H9 (cell line): ENCODE data around the gene SIL1. TPM values are rescaled to one million over a fixed set of nuclear protein-coding genes. Genes with fewer than 3 reads are reported as not detected.

ENCODE experiments used
- DNase-seq: peaks from one replicate; pipeline ENCODE4 v3.0.0-alpha.2; 2017
- H2AFZ ChIP-seq: one replicate; pipeline ENCODE4 v1.6.1; 2013; ENCODE audit warnings: mild to moderate bottlenecking, low read length, control low read depth, moderate library complexity
- H2AK5ac ChIP-seq: 2 replicates; pipeline ENCODE4 v1.6.1; 2013; ENCODE audit warnings: low read length, control low read depth, mixed read lengths; ENCODE audit not compliant: insufficient read length
- H2BK120ac ChIP-seq: one replicate; pipeline ENCODE4 v1.6.1; 2013; ENCODE audit warnings: low read depth, mild to moderate bottlenecking, low read length, control low read depth, inconsistent platforms; ENCODE audit not compliant: poor library complexity, severe bottlenecking
- H2BK12ac ChIP-seq: 2 replicates; pipeline ENCODE4 v1.6.1; 2013; ENCODE audit warnings: low read length, control low read depth, mixed read lengths, low read depth; ENCODE audit not compliant: insufficient read length
- H2BK15ac ChIP-seq: 2 replicates; pipeline ENCODE4 v1.6.1; 2013; ENCODE audit warnings: low read depth, low read length, control low read depth
- H2BK20ac ChIP-seq: one replicate; pipeline ENCODE4 v1.6.1; 2013; ENCODE audit warnings: low read depth, mild to moderate bottlenecking, low read length, control low read depth, inconsistent platforms; ENCODE audit not compliant: poor library complexity, severe bottlenecking
- H2BK5ac ChIP-seq: 2 replicates; pipeline ENCODE4 v1.6.1; 2013; ENCODE audit warnings: low read length, control low read depth, mixed read lengths; ENCODE audit not compliant: insufficient read length
- H3K14ac ChIP-seq: 2 replicates; pipeline ENCODE4 v1.6.1; 2013; ENCODE audit warnings: low read length, control low read depth; ENCODE audit not compliant: insufficient read depth
- H3K18ac ChIP-seq: 2 replicates; pipeline ENCODE4 v1.6.1; 2013; ENCODE audit warnings: low read depth, mild to moderate bottlenecking, mixed read lengths, low read length, control low read depth; ENCODE audit not compliant: insufficient read length
- H3K23ac ChIP-seq: 2 replicates; pipeline ENCODE4 v1.6.1; 2013; ENCODE audit warnings: low read length, control low read depth, mixed read lengths, low read depth; ENCODE audit not compliant: insufficient read length
- H3K23me2 ChIP-seq: 2 replicates; pipeline ENCODE4 v1.6.1; 2013; ENCODE audit warnings: low read depth, mild to moderate bottlenecking, mixed read lengths, low read length, control low read depth; ENCODE audit not compliant: insufficient read length, poor library complexity, severe bottlenecking
- H3K27ac ChIP-seq: 2 replicates; pipeline ENCODE4 v1.5.1; 2013; ENCODE audit warnings: low read length, control low read depth, mixed read lengths, low read depth; ENCODE audit not compliant: insufficient read length
- H3K27me3 ChIP-seq: 2 replicates; pipeline ENCODE4 v1.6.1; 2013; ENCODE audit warnings: low read length, control low read depth, inconsistent platforms; ENCODE audit not compliant: insufficient read depth
- H3K4ac ChIP-seq: 2 replicates; pipeline ENCODE4 v1.6.1; 2013; ENCODE audit warnings: low read depth, mild to moderate bottlenecking, control low read depth, inconsistent platforms, low read length, moderate library complexity
- H3K4me1 ChIP-seq: 2 replicates; pipeline ENCODE4 v1.6.1; 2013; ENCODE audit warnings: low read length, control low read depth, inconsistent platforms; ENCODE audit not compliant: insufficient read depth
- H3K4me2 ChIP-seq: 2 replicates; pipeline ENCODE4 v1.6.1; 2013; ENCODE audit warnings: low read length, control low read depth, mixed read lengths; ENCODE audit not compliant: insufficient read length, insufficient read depth
- H3K56ac ChIP-seq: 2 replicates; pipeline ENCODE4 v1.6.1; 2013; ENCODE audit warnings: low read depth, mild to moderate bottlenecking, mixed read lengths, low read length, control low read depth; ENCODE audit not compliant: insufficient read length
- H3K79me1 ChIP-seq: 2 replicates; pipeline ENCODE4 v1.6.1; 2013; ENCODE audit warnings: low read depth, mild to moderate bottlenecking, moderate library complexity, low read length, control low read depth, inconsistent platforms; ENCODE audit not compliant: insufficient read depth, poor library complexity, severe bottlenecking
- H3K79me2 ChIP-seq: 2 replicates; pipeline ENCODE4 v1.6.1; 2013; ENCODE audit warnings: low read length, control low read depth, inconsistent platforms; ENCODE audit not compliant: insufficient read depth
- H3K9ac ChIP-seq: 2 replicates; pipeline ENCODE4 v1.6.1; 2013; ENCODE audit warnings: low read length, control low read depth, mixed read lengths; ENCODE audit not compliant: insufficient read length; ENCODE audit errors: extremely low read depth
- H3K9me3 ChIP-seq: one replicate; pipeline ENCODE4 v1.6.1; 2013; ENCODE audit warnings: low read depth, low read length, inconsistent platforms; ENCODE audit not compliant: control insufficient read depth
- H3T11ph ChIP-seq: one replicate; pipeline ENCODE4 v1.6.1; 2013; ENCODE audit warnings: mild to moderate bottlenecking, low read length, control low read depth, inconsistent platforms
- H4K20me1 ChIP-seq: one replicate; pipeline ENCODE4 v1.6.1; 2013; ENCODE audit not compliant: control insufficient read depth, insufficient read length, insufficient read depth
- H4K5ac ChIP-seq: 2 replicates; pipeline ENCODE4 v1.6.1; 2013; ENCODE audit warnings: low read depth, mild to moderate bottlenecking, mixed read lengths, low read length, control low read depth; ENCODE audit not compliant: insufficient read length
- H4K8ac ChIP-seq: replicated peaks from 2 replicates; pipeline ENCODE4 v1.6.1; 2013; ENCODE audit warnings: low read length, control low read depth, mixed read lengths, low read depth; ENCODE audit not compliant: insufficient read length
- H4K91ac ChIP-seq: 2 replicates; pipeline ENCODE4 v1.6.1; 2013; ENCODE audit warnings: low read depth, mild to moderate bottlenecking, moderate library complexity, mixed read lengths, low read length, control low read depth; ENCODE audit not compliant: insufficient read length
- H3K27ac Mint-ChIP-seq, 3 experiments: 2 replicates in 2 of 3; 3 replicates in 1 of 3; pipeline ENCODE4 v1.8.0; 2020 to 2021; ENCODE audit warnings: mixed read lengths in 3 of 3, mild to moderate bottlenecking in 1 of 3, moderate library complexity in 1 of 3
- H3K27me3 Mint-ChIP-seq: 2 replicates; pipeline ENCODE4 v1.8.0; 2021; ENCODE audit warnings: low read depth, mild to moderate bottlenecking, moderate library complexity, mixed read lengths
- H3K36me3 Mint-ChIP-seq, 3 experiments: 2 replicates in 2 of 3; 3 replicates in 1 of 3; pipeline ENCODE4 v1.8.0; 2020 to 2021; ENCODE audit warnings: low read depth in 3 of 3, mixed read lengths in 3 of 3; ENCODE audit not compliant: insufficient read depth in 1 of 3
- H3K4me1 Mint-ChIP-seq, 2 experiments: 2 replicates each; pipeline ENCODE4 v1.8.0; 2020; ENCODE audit warnings: mixed read lengths in 2 of 2
- H3K4me3 Mint-ChIP-seq, 2 experiments: 2 replicates in 1 of 2; 3 replicates in 1 of 2; pipeline ENCODE4 v1.8.0; 2020 to 2021; ENCODE audit warnings: mild to moderate bottlenecking in 2 of 2, mixed read lengths in 2 of 2, moderate library complexity in 1 of 2
- H3K9me3 Mint-ChIP-seq, 2 experiments: 2 replicates in 1 of 2; 3 replicates in 1 of 2; pipeline ENCODE4 v1.8.0; 2020; ENCODE audit warnings: mild to moderate bottlenecking in 2 of 2, mixed read lengths in 2 of 2, moderate library complexity in 1 of 2
- WGBS: extraction: QIAGEN DNeasy Blood & Tissue Kit; methylation state at CpG from one replicate; pipeline ENCODE4 v1.1.7; 2013; ENCODE audit warnings: missing lambda C conversion rate, low lambda C conversion rate, mixed read lengths; ENCODE audit not compliant: insufficient read length; ENCODE audit errors: extremely low coverage; 5-methylcytosine and 5-hydroxymethylcytosine counted together
- total RNA-seq: library from RNA; stranded (reverse); gene quantifications from 2 replicates; pipeline ENCODE4 v1.2.1, GENCODE V29; 2021
- TF ChIP-seq, protein P1 (sequence below): fragments of 200-600 bp; sonication (generic); conservative IDR thresholded peaks from 3 replicates; pipeline ENCODE4 v1.8.0; 2021; ENCODE audit warnings: antibody characterized with exemption, mild to moderate bottlenecking

SIL1 gene
- total RNA-seq, 1 experiment from 2014 or later, result 10.6 TPM

DNA sequence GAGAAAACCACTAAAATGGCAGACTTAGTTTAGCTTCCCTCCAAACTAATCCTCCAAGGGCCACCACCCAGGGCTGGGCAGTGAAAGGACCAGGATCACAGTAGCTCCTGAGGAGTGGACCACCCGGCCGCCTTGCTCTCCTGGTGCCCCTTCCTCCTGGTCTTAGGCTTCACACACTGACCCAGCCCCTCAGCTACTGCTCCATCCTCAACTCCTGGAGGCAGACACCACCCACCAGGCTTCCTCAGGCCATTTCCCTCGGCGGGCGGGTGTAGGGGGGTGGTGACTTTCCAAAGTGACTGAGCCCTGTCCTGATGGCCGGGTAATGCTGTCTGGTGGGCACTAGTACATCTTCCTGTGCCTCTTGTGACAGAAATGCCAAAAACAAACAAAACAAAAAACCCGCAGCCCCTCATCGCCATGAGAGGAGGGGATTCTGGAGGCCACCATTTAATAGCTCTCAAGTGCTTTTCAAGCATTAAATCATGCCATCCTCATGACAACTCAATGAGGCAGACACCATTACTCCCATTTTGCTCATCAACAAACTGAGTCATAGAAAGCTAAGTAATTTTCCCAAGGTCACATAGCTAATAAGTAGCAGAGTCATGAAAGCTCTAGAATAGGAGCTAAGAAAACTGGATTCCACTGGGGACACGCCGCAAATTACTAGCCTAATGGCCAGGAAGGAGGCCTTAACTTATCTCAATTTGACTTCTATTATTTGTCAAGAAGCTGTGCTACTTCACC lies 231.8 kb downstream of the SIL1 start:
- H3K9ac ChIP-seq, result no peak overlapping the region
- no CpG with 5 or more reads among the region's 10 CpGs for WGBS
- no peak overlapping the region for H2BK120ac ChIP-seq

More for the DNA sequence above, 231.8 kb downstream of the SIL1 start:
- Histone ChIP-seq H4K20me1 (no peaks in the 10 kb centered on the region), H2BK12ac (no peak overlapping the region), H3K14ac (no peak overlapping the region), H2BK5ac (no peak overlapping the region), H2BK15ac (no peak overlapping the region), H2AK5ac (no peak overlapping the region), H2BK20ac (no peak overlapping the region), H3K23ac (no peak overlapping the region), H4K91ac (no peak overlapping the region), H4K5ac (no peak overlapping the region), H3K79me1 (no peaks in the 10 kb centered on the region), H3K27ac (no peak overlapping the region), H3K9me3 (no peaks in the 10 kb centered on the region), H3K27me3 (no peaks in the 10 kb centered on the region), H2AFZ (no peak overlapping the region), H3K23me2 (no peaks in the 10 kb centered on the region), H3K4me1 (peaks cover 5% of the 10 kb centered on the region; the same call in 1 of the 2 replicates), H3K18ac (no peak overlapping the region), H3K4ac (no peak overlapping the region), H3K56ac (no peak overlapping the region), H3T11ph (no peak overlapping the region), H3K4me2 (no peak overlapping the region), H3K79me2 (no peaks in the 10 kb centered on the region), H4K8ac (no peak overlapping the region)
- Mint-ChIP-seq H3K4me3 (no peak overlapping the region), H3K27me3 (no peaks in the 10 kb centered on the region; the same call in 1 of the 2 replicates), H3K9me3 (no peaks in the 10 kb centered on the region), H3K4me1 (peaks cover 36 to 61% of the 10 kb centered on the region in 2 experiments), H3K36me3 (no peaks in the 10 kb centered on the region), H3K27ac (no peak overlapping the region)
- TF ChIP-seq, protein P1, sequence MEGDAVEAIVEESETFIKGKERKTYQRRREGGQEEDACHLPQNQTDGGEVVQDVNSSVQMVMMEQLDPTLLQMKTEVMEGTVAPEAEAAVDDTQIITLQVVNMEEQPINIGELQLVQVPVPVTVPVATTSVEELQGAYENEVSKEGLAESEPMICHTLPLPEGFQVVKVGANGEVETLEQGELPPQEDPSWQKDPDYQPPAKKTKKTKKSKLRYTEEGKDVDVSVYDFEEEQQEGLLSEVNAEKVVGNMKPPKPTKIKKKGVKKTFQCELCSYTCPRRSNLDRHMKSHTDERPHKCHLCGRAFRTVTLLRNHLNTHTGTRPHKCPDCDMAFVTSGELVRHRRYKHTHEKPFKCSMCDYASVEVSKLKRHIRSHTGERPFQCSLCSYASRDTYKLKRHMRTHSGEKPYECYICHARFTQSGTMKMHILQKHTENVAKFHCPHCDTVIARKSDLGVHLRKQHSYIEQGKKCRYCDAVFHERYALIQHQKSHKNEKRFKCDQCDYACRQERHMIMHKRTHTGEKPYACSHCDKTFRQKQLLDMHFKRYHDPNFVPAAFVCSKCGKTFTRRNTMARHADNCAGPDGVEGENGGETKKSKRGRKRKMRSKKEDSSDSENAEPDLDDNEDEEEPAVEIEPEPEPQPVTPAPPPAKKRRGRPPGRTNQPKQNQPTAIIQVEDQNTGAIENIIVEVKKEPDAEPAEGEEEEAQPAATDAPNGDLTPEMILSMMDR, result no peak
- no peak for DNase-seq
